ENCODE data around the gene DHX35.
A peak's percentile ranks its signal among the peaks of the same experiment; 100 is the strongest.

Gene DHX35

GRCh38 chr20:38962044-38962927 lies at the start of gene DHX35:
DHX35 (plus strand) TSS chr20:38962344; CDS start chr20:38962368, 24 bp downstream.
- DNase-seq (ENCODE audit: low read depth), result peak; percentile 72

- DNase-seq (ENCODE audit: low read depth), result no peak
Measured at GRCh38 chr20:38915355-38915754, 46.8 kb upstream of the DHX35 start.

GRCh38 chr20:38917657-38918056 lies 44.5 kb upstream of the DHX35 start:
- no peak for DNase-seq (ENCODE audit: low read depth)

- no peak for DNase-seq (ENCODE audit: low read depth)
Measured at GRCh38 chr20:38918172-38918571, 44.0 kb upstream of the DHX35 start.

GRCh38 chr20:38919683-38920082 lies 42.5 kb upstream of the DHX35 start:
- no peak for DNase-seq (ENCODE audit: low read depth)

GRCh38 chr20:38920411-38920810 lies 41.7 kb upstream of the DHX35 start:
- no peak for DNase-seq (ENCODE audit: low read depth)

GRCh38 chr20:38920851-38921250 lies 41.3 kb upstream of the DHX35 start:
- no peak for DNase-seq (ENCODE audit: low read depth)

GRCh38 chr20:38924718-38925117 lies 37.4 kb upstream of the DHX35 start:
- DNase-seq (ENCODE audit: low read depth), result no peak

- peak; percentile 75 for DNase-seq (ENCODE audit: low read depth)
Measured at GRCh38 chr20:38926142-38926933, 35.8 kb upstream of the DHX35 start, which contains the start of gene FAM83D. FAM83D (plus strand) TSS chr20:38926417; CDS start chr20:38926443, 26 bp downstream.

- DNase-seq (ENCODE audit: low read depth), result no peak
Measured at GRCh38 chr20:38926934-38927616, 35.1 kb upstream of the DHX35 start.

GRCh38 chr20:38927902-38928578 lies 34.1 kb upstream of the DHX35 start:
- DNase-seq (ENCODE audit: low read depth), result no peak

GRCh38 chr20:38930242-38930569 lies 31.9 kb upstream of the DHX35 start:
- no peak for DNase-seq (ENCODE audit: low read depth)

- no peak for DNase-seq (ENCODE audit: low read depth)
Measured at GRCh38 chr20:38931984-38932383, 30.2 kb upstream of the DHX35 start.

GRCh38 chr20:38932457-38933120 lies 29.6 kb upstream of the DHX35 start:
- no peak for DNase-seq (ENCODE audit: low read depth)

GRCh38 chr20:38934530-38934929 lies 27.6 kb upstream of the DHX35 start:
- no peak for DNase-seq (ENCODE audit: low read depth)

- no peak for DNase-seq (ENCODE audit: low read depth)
Measured at GRCh38 chr20:38935285-38935684, 26.9 kb upstream of the DHX35 start.

- DNase-seq (ENCODE audit: low read depth), result no peak
Measured at GRCh38 chr20:38935967-38936407, 26.2 kb upstream of the DHX35 start.

GRCh38 chr20:38937000-38937399 lies 25.1 kb upstream of the DHX35 start:
- no peak for DNase-seq (ENCODE audit: low read depth)

GRCh38 chr20:38937978-38938473 lies 24.1 kb upstream of the DHX35 start:
- DNase-seq (ENCODE audit: low read depth), result no peak

GRCh38 chr20:38939686-38940085 lies 22.5 kb upstream of the DHX35 start:
- DNase-seq (ENCODE audit: low read depth), result no peak

GRCh38 chr20:38940644-38941043 lies 21.5 kb upstream of the DHX35 start:
- no peak for DNase-seq (ENCODE audit: low read depth)

Data from GM04503 (cell line).